Right ventricle myocardium inferior (tissue), 1 donor: Measurements from ENCODE around the gene OTUB2. TPM values are rescaled to one million over a fixed set of nuclear protein-coding genes. Genes with fewer than 3 reads are reported as not detected.

Experiments used
- ATAC-seq: fragments of 200-7000 bp; cut with Tn5 transposase; one replicate; pipeline ENCODE4 v1.9.1; 2020; ENCODE audit warnings: mild to moderate bottlenecking, moderate library complexity
- DNase-seq: peaks from one replicate; pipeline ENCODE4 v3.0.0; 2021; ENCODE audit errors: missing footprints
- intact Hi-C: fragments of 100-400 bp; cut with DNase I; formaldehyde crosslinking; loops from one replicate; pipeline ENCODE4 v1.11.0; 2022
- total RNA-seq: library from RNA; stranded (reverse); fragmentation: NEBNext Ultra II Directional; extraction: Animal tissue kit (Norgen Biotek cat#: 25700); gene quantifications from one replicate; pipeline ENCODE4 v1.2.1, GENCODE V29; 2021
- donor health status: DM: no; HTN: yes; CAD: no; lungs with severe emphysema.

The OTUB2 gene
- total RNA-seq, 1 donor from 2014 or later, result 0.35 TPM

GRCh38 chr14:94015223-94015622 is 10.9 kb upstream of the OTUB2 start:
- no peak for ATAC-seq
- intact Hi-C loops, result no loop called here
- DNase-seq, result no peak

- intact Hi-C loops, result no loop called here
- peak; percentile 58 for DNase-seq
- peak; percentile 6 for ATAC-seq
Measured at GRCh38 chr14:94016446-94016976, 9.6 kb upstream of the OTUB2 start.

DNA sequence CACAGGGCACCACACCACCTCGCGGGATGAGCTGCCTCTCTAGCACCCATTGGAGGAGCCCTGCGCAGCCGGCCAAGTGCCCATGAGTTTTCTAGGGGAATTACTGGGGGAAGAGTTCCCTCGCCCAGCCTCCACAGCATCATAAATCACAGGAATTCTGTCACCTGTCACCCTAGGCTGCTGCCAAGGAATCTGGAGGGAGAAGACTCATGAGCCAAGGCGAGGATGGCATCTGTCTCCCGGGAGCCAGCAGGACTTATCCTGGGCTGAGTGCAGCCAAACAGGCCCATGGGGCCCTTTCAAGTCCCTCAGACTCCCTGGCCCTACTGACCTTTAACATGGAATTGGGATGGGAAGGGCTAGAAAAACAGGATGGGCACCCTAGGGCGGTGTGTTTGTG is 7.8 kb upstream of the OTUB2 start:
- ATAC-seq, result no peak
- intact Hi-C loops, result no loop called here
- peak; percentile 27 for DNase-seq

GRCh38 chr14:94019329-94019728 is 6.8 kb upstream of the OTUB2 start:
- ATAC-seq (no peak), DNase-seq (no peak)
- intact Hi-C loops, result no loop called here

- no peak for ATAC-seq
- intact Hi-C loops, result no loop called here
- no peak for DNase-seq
Measured at GRCh38 chr14:94020267-94020666, 5.9 kb upstream of the OTUB2 start.

- ATAC-seq, result no peak
- intact Hi-C loops, result no loop called here
- no peak for DNase-seq
Measured at GRCh38 chr14:94021001-94021400, 5.1 kb upstream of the OTUB2 start.

DNA sequence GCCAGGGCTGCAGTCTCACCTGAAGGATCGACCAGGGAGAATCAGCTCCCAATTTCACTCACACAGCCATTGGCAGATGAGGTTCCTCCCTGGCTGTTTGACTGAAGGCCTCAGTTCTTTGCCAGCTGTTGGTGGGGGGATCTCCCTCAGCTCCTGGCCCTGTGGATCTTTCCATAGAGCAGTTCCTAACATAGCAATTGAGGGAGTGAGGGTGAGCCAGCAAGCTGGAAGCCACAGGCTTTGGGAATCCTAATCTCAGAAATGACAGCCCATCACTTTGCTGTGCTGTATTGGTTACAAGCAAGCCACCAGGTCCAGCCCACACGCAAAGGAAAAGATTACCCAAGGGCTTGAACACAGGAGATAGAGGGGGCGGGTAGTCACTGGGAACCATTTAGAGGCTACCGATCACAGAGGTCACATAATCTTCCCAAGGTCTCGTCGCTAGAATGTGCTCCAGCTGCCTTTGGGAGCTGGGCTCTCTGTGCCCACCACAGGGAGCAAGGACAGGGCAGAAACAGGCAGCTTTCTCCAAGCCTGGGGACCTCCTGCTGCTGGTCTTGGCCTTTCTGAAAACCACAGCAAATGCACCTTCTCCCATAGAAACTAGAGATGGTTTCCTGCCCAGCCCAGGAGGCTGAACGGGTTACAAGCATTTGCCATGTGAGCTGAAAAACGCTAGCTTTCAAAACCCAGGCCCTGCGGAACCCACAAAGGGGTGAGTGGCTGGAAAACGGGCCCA is 4.6 kb upstream of the OTUB2 start:
- intact Hi-C loops, result no loop called here
- no peak for ATAC-seq
- no peak for DNase-seq

GRCh38 chr14:94022532-94023411 is 3.4 kb upstream of the OTUB2 start:
- peak; percentile 57 for DNase-seq
- intact Hi-C loops, result no loop called here
- no peak for ATAC-seq

- intact Hi-C loops, result no loop called here
- ATAC-seq (no peak), DNase-seq (peak; percentile 13)
Measured at GRCh38 chr14:94024549-94024948, 1.6 kb upstream of the OTUB2 start.

GRCh38 chr14:94025720-94026119 is 420 bp upstream of the OTUB2 start:
- ATAC-seq (no peak), DNase-seq (no peak)
- intact Hi-C loops, result no loop called here

- ATAC-seq, result no peak
- intact Hi-C loops, result no loop called here
- no peak for DNase-seq
Measured at GRCh38 chr14:94026889-94027469, 839 bp downstream of the OTUB2 start.

- no peak for ATAC-seq
- DNase-seq, result no peak
- intact Hi-C loops, result no loop called here
Measured at GRCh38 chr14:94027566-94028449, 1.7 kb downstream of the OTUB2 start.

- intact Hi-C loops, result no loop called here
- ATAC-seq (no peak), DNase-seq (no peak)
Measured at GRCh38 chr14:94028450-94028826, 2.3 kb downstream of the OTUB2 start.

GRCh38 chr14:94029265-94029664 is 3.1 kb downstream of the OTUB2 start:
- intact Hi-C loops, result no loop called here
- DNase-seq, result no peak
- no peak for ATAC-seq

DNA sequence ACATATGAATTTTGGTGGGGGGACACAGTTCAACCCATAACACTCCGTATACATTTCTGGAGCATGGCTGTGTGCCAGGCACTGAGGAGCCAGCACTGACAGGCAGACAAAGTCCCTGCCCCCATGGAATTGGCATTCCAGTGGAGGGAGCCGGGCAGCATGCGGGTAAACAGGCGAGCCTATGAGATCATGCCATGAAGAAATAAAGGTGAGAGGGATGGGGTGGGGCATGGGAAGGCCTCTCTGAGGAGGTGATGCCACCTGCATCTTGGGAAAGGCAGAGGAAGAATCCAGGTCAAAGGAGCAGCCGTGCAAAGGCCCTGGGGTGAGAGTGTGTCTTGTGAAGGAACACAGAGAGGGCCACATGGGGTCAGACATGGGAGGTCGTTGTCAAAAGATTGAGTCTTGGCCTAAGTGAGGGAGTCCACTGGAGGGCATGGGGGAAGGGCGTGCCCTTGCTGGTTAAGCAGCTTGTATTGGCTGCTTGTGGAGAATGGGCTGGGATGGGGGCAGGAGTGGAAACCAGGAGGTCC is 3.6 kb downstream of the OTUB2 start:
- DNase-seq, result no peak
- intact Hi-C loops, result no loop called here
- ATAC-seq, result no peak

GRCh38 chr14:94030571-94030970 is 4.4 kb downstream of the OTUB2 start:
- no peak for ATAC-seq
- intact Hi-C loops, result no loop called here
- DNase-seq, result no peak

DNA sequence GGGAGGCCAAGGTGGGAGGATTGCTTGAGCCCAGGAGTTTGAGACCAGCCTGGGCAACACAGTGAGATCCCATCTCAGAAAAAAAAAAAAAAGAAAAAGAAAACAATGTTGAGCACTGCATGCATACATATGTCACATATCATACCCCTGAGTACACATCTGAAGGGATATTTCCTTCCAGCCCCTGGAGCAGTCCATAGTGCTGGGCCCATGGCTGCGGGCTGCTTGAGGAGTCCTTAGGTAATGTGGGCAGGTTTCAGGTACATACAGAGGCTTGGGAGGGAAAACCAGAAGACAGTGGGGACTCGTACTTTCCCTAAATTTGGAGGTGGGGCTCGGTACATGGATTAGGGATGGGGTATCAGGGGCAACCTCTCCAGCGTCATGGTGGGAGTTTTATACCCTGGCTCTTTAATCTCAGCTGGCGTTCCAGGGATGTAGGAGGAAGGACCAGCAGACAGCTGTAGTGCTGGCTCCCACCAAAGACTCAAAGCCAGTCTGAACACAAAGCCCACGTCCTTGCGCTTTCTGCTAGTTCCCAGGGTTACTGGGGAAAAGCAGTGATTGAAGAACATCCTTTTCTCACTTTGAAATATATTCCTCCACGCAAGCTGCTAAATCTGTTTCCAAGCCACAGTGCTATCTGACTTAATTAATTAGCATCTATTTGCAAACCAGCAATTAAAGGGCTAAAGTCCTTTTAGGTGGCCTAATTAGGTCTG is 5.2 kb downstream of the OTUB2 start:
- ATAC-seq (no peak), DNase-seq (no peak)
- intact Hi-C loops, result no loop called here

DNA sequence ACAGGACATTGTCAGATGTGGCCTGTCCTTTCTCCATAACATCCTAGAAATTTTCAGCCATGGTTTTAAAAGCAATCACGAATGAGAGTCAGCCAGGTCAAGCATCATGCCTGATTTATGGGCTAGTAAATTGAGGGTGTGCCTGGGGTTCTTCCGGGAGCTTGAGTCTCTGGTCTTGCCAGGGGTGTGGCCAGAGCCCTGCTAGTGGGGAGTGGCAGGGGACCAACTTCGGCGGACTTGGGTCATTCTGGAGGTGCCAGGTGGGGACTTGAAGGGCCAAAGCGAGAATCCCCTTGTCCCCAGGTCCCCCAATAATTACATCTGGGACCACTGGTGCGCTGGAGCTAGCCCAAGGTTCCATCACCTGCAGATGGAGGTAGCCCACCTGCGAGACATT is 5.7 kb downstream of the OTUB2 start:
- no peak for ATAC-seq
- intact Hi-C loops, result no loop called here
- no peak for DNase-seq
